ENCODE measurements around the gene SPATA33.

SPATA33 gene

GRCh38 chr16:89619840-89620239 is 37.8 kb upstream of the SPATA33 start:
- no peak overlapping the region for H3K4me3 ChIP-seq (ENCODE audit: low read depth, low read length)
- in situ Hi-C loops (cut with HindIII; ENCODE audit: low sequenced_read_pairs): no loop called here
- no peak for DNase-seq (ENCODE audit: low read depth, low spot score)
- no peak for TF ChIP-seq CTCF (IDR thresholded peaks at IDR 0.05; ENCODE audit: low read depth, low read length)

GRCh38 chr16:89620406-89620841 is 37.2 kb upstream of the SPATA33 start:
- in situ Hi-C loops (cut with HindIII; ENCODE audit: low sequenced_read_pairs): no loop called here
- no peak for DNase-seq (ENCODE audit: low read depth, low spot score)
- no peak for TF ChIP-seq CTCF (IDR thresholded peaks at IDR 0.05; ENCODE audit: low read depth, low read length)
- no peak overlapping the region for H3K4me3 ChIP-seq (ENCODE audit: low read depth, low read length)

- in situ Hi-C loops (cut with HindIII; ENCODE audit: low sequenced_read_pairs): no loop called here
- no peak for DNase-seq (ENCODE audit: low read depth, low spot score)
- no peak overlapping the region for H3K4me3 ChIP-seq (ENCODE audit: low read depth, low read length)
- no peak for TF ChIP-seq CTCF (IDR thresholded peaks at IDR 0.05; ENCODE audit: low read depth, low read length)
These were observed 36.4 kb upstream of the SPATA33 start for GRCh38 chr16:89621136-89621697.

- no peak overlapping the region for H3K4me3 ChIP-seq (ENCODE audit: low read depth, low read length)
- TF ChIP-seq CTCF (IDR thresholded peaks at IDR 0.05; ENCODE audit: low read depth, low read length): no peak
- no peak for DNase-seq (ENCODE audit: low read depth, low spot score)
- in situ Hi-C loops (cut with HindIII; ENCODE audit: low sequenced_read_pairs): no loop called here
These were observed 35.8 kb upstream of the SPATA33 start for GRCh38 chr16:89621698-89622409.

GRCh38 chr16:89623511-89624261 is 34.0 kb upstream of the SPATA33 start:
- no peak for TF ChIP-seq CTCF (IDR thresholded peaks at IDR 0.05; ENCODE audit: low read depth, low read length)
- DNase-seq (ENCODE audit: low read depth, low spot score): peak; percentile 31
- no peak overlapping the region for H3K4me3 ChIP-seq (ENCODE audit: low read depth, low read length)
- in situ Hi-C loops (cut with HindIII; ENCODE audit: low sequenced_read_pairs): no loop called here

GRCh38 chr16:89624777-89625761 is 32.6 kb upstream of the SPATA33 start:
- H3K4me3 ChIP-seq (ENCODE audit: low read depth, low read length): no peak overlapping the region
- no peak for DNase-seq (ENCODE audit: low read depth, low spot score)
- no peak for TF ChIP-seq CTCF (IDR thresholded peaks at IDR 0.05; ENCODE audit: low read depth, low read length)
- in situ Hi-C loops (cut with HindIII; ENCODE audit: low sequenced_read_pairs): no loop called here
